ENCODE results near the gene TNFRSF13B.
"Not testable (repeated sequence)": the region's sequence is repeated elsewhere in the genome, so short reads cannot be mapped to it uniquely, and the experiment has no call there.

- TF ChIP-seq CTCF (IDR thresholded peaks at IDR 0.05); ZFX (IDR thresholded peaks at IDR 0.05; ENCODE audit: borderline replicate concordance): not testable (repeated sequence)
Observed at GRCh38 chr17:16996726-16997125, 24.8 kb upstream of the TNFRSF13B start.

Data from 22Rv1 (cell line).